Body of pancreas (tissue), 4 donors: ENCODE measurements around the gene PTTG1IP.

ENCODE experiments used
- POLR2A ChIP-seq, 3 donors: fragments of 450-650 bp; IDR thresholded peaks; one replicate each; pipeline ENCODE4 v1.6.1; 2016; ENCODE audit warnings: antibody characterized with exemption in 3 of 3, mild to moderate bottlenecking in 2 of 3
- TF ChIP-seq, protein P1 (sequence below), 7 experiments: fragments of 450-650 bp in 4 of 7; fragments of 200-600 bp in 3 of 7; sonication (generic) in 3 of 7; IDR thresholded peaks; one replicate each; pipeline ENCODE4 v1.5.1; 2016 to 2019; ENCODE audit warnings: antibody characterized with exemption in 7 of 7

DNA sequence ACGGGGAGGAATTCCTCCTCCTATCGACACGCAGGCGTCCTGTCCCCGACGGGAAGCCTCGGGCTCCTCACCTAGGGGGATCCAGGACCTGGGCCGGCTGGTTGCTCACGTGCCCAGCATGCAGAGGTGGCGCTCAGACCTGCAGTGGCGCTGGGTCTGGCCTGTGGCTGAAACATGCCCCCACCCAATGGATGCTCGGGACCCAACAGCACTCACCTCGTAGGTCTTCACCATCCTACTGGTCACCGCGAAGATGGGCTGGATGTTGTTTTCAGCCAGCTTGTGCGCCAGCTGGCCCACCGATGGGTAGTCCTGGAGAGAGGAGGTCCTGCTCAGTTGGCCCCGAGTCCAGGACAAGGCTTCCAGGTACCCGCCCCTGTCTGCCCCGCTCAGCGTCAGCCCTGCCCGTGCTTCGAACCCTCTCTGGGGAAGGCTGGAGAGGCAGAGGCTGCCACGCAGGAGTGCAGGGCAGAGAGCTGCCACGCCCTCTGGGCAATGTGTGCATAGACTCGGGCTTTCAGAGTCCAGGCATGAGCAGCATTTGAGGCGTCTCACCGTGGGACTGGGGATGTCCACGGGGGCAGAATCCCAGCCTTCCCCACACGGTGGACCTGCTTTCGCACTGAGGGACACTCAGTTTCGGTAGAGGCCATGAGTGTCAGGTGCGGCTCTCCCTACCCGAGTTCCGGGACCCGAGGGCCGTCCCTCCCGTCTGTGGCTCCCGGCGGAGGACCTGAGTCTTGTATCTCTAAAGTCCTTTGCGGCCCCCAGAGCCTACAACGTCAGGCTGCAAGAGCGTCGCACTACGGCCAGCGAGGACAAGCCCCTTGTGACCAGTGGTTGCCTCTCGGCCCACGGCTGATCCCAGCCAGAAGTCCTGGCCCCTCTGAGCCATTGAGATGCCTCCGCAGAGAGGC is 25.6 kb upstream of the PTTG1IP start:
- TF ChIP-seq POLR2A (IDR thresholded peaks at IDR 0.05) = no peak
- TF ChIP-seq, protein P1, sequence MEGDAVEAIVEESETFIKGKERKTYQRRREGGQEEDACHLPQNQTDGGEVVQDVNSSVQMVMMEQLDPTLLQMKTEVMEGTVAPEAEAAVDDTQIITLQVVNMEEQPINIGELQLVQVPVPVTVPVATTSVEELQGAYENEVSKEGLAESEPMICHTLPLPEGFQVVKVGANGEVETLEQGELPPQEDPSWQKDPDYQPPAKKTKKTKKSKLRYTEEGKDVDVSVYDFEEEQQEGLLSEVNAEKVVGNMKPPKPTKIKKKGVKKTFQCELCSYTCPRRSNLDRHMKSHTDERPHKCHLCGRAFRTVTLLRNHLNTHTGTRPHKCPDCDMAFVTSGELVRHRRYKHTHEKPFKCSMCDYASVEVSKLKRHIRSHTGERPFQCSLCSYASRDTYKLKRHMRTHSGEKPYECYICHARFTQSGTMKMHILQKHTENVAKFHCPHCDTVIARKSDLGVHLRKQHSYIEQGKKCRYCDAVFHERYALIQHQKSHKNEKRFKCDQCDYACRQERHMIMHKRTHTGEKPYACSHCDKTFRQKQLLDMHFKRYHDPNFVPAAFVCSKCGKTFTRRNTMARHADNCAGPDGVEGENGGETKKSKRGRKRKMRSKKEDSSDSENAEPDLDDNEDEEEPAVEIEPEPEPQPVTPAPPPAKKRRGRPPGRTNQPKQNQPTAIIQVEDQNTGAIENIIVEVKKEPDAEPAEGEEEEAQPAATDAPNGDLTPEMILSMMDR (IDR thresholded peaks at IDR 0.05) = no peak
